Caco-2 (cell line): ENCODE results near the gene BTBD18. TPM values are rescaled to one million over a fixed set of nuclear protein-coding genes. Genes with fewer than 3 reads are reported as not detected.
"Not testable (repeated sequence)": the region's sequence is repeated elsewhere in the genome, so short reads cannot be mapped to it uniquely, and the experiment has no call there.

Experiments
- BruUV-seq: library from RNA; stranded (reverse); fragments of 400-500 nt; replicated peaks from 2 replicates; lab custom pipeline; 2021; lab: Mats Ljungman, UMichigan
- CTCF ChIA-PET: fragments of 300-600 bp; sonication (Branson Sonifier 250); formaldehyde crosslinking; loops from one replicate; lab custom pipeline; 2022; ENCODE audit warnings: antibody characterized with exemption; lab: Charles Lee
- POLR2A ChIA-PET: fragments of 300-600 bp; sonication (Branson Sonifier 250); formaldehyde crosslinking; loops from one replicate; lab custom pipeline; 2022; ENCODE audit warnings: antibody characterized with exemption; lab: Charles Lee
- DNase-seq, 2 experiments: peaks; one replicate each; pipeline versions ENCODE4 v3.0.0 to v3.0.0-alpha.2; 2020 to 2022
- H3K27me3 ChIP-seq: replicated peaks from 2 replicates; pipeline ENCODE4 v1.6.0; 2011; ENCODE audit warnings: low read length; ENCODE audit not compliant: control insufficient read depth, insufficient read depth
- H3K36me3 ChIP-seq: 2 replicates; pipeline ENCODE4 v1.5.1; 2011; ENCODE audit warnings: low read length; ENCODE audit not compliant: control insufficient read depth, insufficient read depth
- H3K4me1 ChIP-seq: fragments of 250-450 bp; sonication (Bioruptor Pico); 2 replicates; pipeline ENCODE4 v1.5.1; 2020; ENCODE audit warnings: mild to moderate bottlenecking
- H3K4me3 ChIP-seq: 2 replicates; pipeline ENCODE4 v1.5.1; 2011; ENCODE audit warnings: low read depth, mild to moderate bottlenecking, control low read depth, low read length
- H3K9me3 ChIP-seq: fragments of 250-450 bp; sonication (Bioruptor Pico); 2 replicates; pipeline ENCODE4 v1.5.1; 2020; ENCODE audit warnings: mild to moderate bottlenecking, moderate library complexity
- H3K27ac Mint-ChIP-seq: one replicate; pipeline ENCODE4 v1.8.0; 2022; ENCODE audit warnings: mixed read lengths; ENCODE audit not compliant: unreplicated experiment
- H3K27me3 Mint-ChIP-seq: one replicate; pipeline ENCODE4 v1.8.0; 2022; ENCODE audit warnings: mixed read lengths; ENCODE audit not compliant: insufficient read depth, unreplicated experiment
- H3K36me3 Mint-ChIP-seq: one replicate; pipeline ENCODE4 v1.8.0; 2022; ENCODE audit warnings: mild to moderate bottlenecking, mixed read lengths; ENCODE audit not compliant: insufficient read depth, unreplicated experiment
- H3K4me1 Mint-ChIP-seq: one replicate; pipeline ENCODE4 v1.8.0; 2022; ENCODE audit warnings: low read depth, mixed read lengths; ENCODE audit not compliant: unreplicated experiment
- H3K4me3 Mint-ChIP-seq: one replicate; pipeline ENCODE4 v1.8.0; 2022; ENCODE audit warnings: mild to moderate bottlenecking, moderate library complexity, mixed read lengths; ENCODE audit not compliant: unreplicated experiment
- H3K9me3 Mint-ChIP-seq: one replicate; pipeline ENCODE4 v1.8.0; 2022; ENCODE audit warnings: mixed read lengths; ENCODE audit not compliant: unreplicated experiment
- intact Hi-C: fragments of 100-400 bp; cut with micrococcal nuclease; formaldehyde crosslinking; loops from one replicate; pipeline ENCODE4 v1.10.0; 2022; ENCODE audit not compliant: unreplicated experiment
- total RNA-seq: library from RNA; stranded (reverse); gene quantifications from 2 replicates; pipeline ENCODE4 v1.2.3, GENCODE V29; 2022
- TF ChIP-seq, protein P1 (sequence below), 2 experiments: fragments of 200-600 bp in 1 of 2; IDR thresholded peaks; 1 replicate in 1 of 2; 2 replicates in 1 of 2; pipeline versions ENCODE4 v1.5.1 to v1.8.0; 2011 to 2022; ENCODE audit warnings: antibody characterized with exemption in 1 of 2, control low read depth in 1 of 2, inconsistent platforms in 1 of 2, low read depth in 1 of 2, low read length in 1 of 2, mild to moderate bottlenecking in 1 of 2, moderate library complexity in 1 of 2; ENCODE audit not compliant: insufficient read depth in 1 of 2, severe bottlenecking in 1 of 2, unreplicated experiment in 1 of 2

Gene BTBD18
- total RNA-seq, 1 experiment from 2014 or later: not detected

DNA sequence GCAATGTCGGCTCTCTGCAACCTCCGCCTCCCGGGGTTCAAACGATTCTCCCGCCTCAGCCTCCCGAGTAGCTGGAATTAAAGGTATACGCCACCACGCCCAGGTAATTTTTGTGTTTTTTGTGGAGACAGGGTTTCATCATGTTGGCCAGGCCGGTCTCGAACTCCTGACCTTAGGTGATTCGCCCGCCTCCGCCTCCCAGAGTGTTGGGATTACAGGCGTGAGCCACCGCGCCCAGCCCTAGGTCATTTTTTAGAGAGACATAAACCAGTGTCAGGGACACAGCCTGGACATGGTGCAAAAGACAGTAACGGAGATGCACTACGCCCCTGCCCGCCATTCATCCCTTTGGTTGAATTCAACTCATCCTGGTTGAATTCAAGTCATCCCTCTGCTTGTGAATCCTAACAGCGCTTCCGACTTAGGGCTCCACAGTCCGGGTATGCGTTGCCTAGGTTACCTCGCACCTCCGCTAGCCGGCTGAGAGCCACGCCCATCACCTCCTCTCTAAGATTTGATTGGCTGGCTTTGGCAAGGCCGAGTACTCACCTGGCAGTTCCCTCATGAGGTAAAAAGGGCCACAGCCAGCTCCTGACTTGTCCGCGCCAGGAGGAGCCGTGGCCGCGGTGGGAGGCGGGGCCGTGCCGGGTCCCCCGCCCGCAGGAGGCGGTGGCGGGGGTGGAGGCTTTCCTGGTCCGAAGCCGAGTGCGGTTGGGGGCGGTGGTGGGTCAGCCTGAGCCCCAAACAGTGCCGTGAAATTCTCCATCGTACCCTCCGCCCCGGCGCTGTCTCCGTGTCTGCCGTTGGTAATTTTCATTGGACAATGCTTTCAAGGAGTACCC is 40.0 kb downstream of the BTBD18 start, which contains the start of gene MED19:
Gene MED19 (minus strand): TSS at position 802 of the 842 bp plus-strand sequence. CDS start 36 bp downstream, at position 766.
- H3K9me3 Mint-ChIP-seq: no peaks in the 10 kb centered on the region
- Histone ChIP-seq H3K4me1 (peaks cover 6% of the 10 kb centered on the region; the same call in 1 of the 2 replicates), H3K36me3 (no peaks in the 10 kb centered on the region; the same call in 1 of the 2 replicates), H3K4me3 (peak within 1 kb of the TSS; percentile 91), H3K27me3 (no peaks in the 10 kb centered on the region), H3K9me3 (no peaks in the 10 kb centered on the region)
- peaks cover 18% of the 10 kb centered on the region for H3K4me1 Mint-ChIP-seq
- ChIA-PET POLR2A (interaction anchor here (0.6 to 1.6 kb wide), 15 partner anchors 9 to 574 kb away, joined by 3 to 15 read pairs (median 4); partner anchors contain the start of genes CTNND1, SELENOH and SLC43A1), CTCF (interaction anchor here (0.5 to 1.4 kb wide), 3 partner anchors 40 to 89 kb away, joined by 3 to 18 read pairs (median 4); partner anchors contain the start of gene BTBD18)
- DNase-seq: peak; percentile 96 to 97
- no peaks in the 10 kb centered on the region for H3K27me3 Mint-ChIP-seq
- BruUV-seq: TSS peak; percentile 63
- TF ChIP-seq, protein P1, sequence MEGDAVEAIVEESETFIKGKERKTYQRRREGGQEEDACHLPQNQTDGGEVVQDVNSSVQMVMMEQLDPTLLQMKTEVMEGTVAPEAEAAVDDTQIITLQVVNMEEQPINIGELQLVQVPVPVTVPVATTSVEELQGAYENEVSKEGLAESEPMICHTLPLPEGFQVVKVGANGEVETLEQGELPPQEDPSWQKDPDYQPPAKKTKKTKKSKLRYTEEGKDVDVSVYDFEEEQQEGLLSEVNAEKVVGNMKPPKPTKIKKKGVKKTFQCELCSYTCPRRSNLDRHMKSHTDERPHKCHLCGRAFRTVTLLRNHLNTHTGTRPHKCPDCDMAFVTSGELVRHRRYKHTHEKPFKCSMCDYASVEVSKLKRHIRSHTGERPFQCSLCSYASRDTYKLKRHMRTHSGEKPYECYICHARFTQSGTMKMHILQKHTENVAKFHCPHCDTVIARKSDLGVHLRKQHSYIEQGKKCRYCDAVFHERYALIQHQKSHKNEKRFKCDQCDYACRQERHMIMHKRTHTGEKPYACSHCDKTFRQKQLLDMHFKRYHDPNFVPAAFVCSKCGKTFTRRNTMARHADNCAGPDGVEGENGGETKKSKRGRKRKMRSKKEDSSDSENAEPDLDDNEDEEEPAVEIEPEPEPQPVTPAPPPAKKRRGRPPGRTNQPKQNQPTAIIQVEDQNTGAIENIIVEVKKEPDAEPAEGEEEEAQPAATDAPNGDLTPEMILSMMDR (IDR thresholded peaks at IDR 0.05; ENCODE audit: insufficient read depth in 1 of 2, low read depth in 1 of 2, low read length in 1 of 2, severe bottlenecking in 1 of 2, unreplicated experiment in 1 of 2): no peak
- intact Hi-C loops: loop anchor here (1.0 kb wide), 7 partner anchors 30 to 181 kb away; partner anchors contain the start of genes CLP1, CTNND1, SELENOH and TIMM10
- H3K27ac Mint-ChIP-seq: peak within 1 kb of the TSS; percentile 99
- peaks cover 50% of the 10 kb centered on the region for H3K36me3 Mint-ChIP-seq
- peak within 1 kb of the TSS; percentile 97 for H3K4me3 Mint-ChIP-seq

DNA sequence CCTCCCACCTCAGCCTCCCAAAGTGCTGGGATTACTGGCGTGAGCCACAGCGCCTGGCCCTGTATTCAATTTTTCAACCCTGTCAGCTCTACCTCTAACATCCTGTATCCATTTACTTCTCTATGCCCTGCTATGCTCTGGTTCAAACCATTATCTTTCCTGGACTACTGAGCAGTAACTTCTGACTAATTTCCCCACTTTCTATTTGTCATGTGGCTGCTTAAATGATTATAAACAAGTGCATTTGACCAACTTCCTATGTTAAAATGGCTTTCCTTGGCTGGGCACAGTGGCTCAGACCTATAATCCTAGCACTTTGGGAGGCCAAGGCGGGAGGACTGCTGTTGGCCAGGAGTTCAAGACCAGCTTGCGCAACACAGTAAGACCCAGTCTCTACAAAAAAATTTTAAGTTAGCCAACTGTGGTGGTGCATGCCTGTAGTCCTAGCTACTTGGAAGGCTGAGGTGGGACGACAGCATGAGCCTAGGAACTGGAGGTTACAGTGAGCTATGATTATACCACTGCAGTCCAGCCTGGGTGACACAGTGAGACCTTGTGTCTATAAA is 41.7 kb downstream of the BTBD18 start:
- Mint-ChIP-seq H3K27ac (no peak overlapping the region), H3K4me1 (peaks cover 18% of the 10 kb centered on the region), H3K4me3 (no peak overlapping the region), H3K9me3 (no peaks in the 10 kb centered on the region), H3K36me3 (peaks cover 65% of the 10 kb centered on the region), H3K27me3 (no peaks in the 10 kb centered on the region)
- DNase-seq: no peak
- H3K4me1 ChIP-seq: peaks cover 6% of the 10 kb centered on the region; the same call in 1 of the 2 replicates
- H3K4me3 ChIP-seq: no peak overlapping the region
- H3K9me3 ChIP-seq: no peaks in the 10 kb centered on the region
- intact Hi-C loops: no loop called here
- TF ChIP-seq, protein P1 (IDR thresholded peaks at IDR 0.05; ENCODE audit: insufficient read depth in 1 of 2, low read depth in 1 of 2, low read length in 1 of 2, severe bottlenecking in 1 of 2, unreplicated experiment in 1 of 2): no peak
- H3K36me3 ChIP-seq: no peaks in the 10 kb centered on the region; the same call in 1 of the 2 replicates
- H3K27me3 ChIP-seq: no peaks in the 10 kb centered on the region
- no TSS peak for BruUV-seq
- POLR2A ChIA-PET: no interaction called here
- CTCF ChIA-PET: no interaction called here

DNA sequence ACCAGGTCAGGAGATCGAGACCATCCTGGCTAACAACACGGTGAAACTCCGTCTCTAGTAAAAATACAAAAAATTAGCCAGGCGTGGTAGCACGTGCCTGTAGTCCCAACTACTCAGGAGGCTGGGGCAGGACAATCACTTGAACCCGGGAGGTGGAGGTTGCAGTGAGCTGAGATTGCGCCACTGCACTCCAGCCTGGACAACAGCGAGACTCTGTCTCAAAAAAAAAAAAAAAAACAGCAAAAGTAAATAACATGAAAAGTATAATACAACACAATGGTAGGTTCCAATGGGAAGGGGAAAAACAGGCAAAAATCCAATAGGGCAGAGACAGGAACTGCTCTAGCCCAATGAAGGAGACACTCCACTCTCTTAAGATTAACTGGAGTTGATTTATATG is 46.2 kb downstream of the BTBD18 start:
- H3K27ac Mint-ChIP-seq, DNase-seq, H3K9me3 Mint-ChIP-seq, intact Hi-C loops, H3K4me3 ChIP-seq, H3K4me3 Mint-ChIP-seq, H3K36me3 ChIP-seq, H3K9me3 ChIP-seq, H3K27me3 ChIP-seq, BruUV-seq, H3K4me1 Mint-ChIP-seq, H3K4me1 ChIP-seq, POLR2A ChIA-PET, H3K27me3 Mint-ChIP-seq, CTCF ChIA-PET: not testable (repeated sequence)
- peaks cover 71% of the 10 kb centered on the region for H3K36me3 Mint-ChIP-seq
